Activated CD8-positive, alpha-beta T cell treated with anti-CD3 and anti-CD28 coated beads for 36 hours (primary cell): ENCODE results near the gene TOPORS. TPM values are rescaled to one million over a fixed set of nuclear protein-coding genes. Genes with fewer than 3 reads are reported as not detected.

ENCODE experiments used
- ATAC-seq: fragments of 200-7000 bp; cut with Tn5 transposase; one replicate; pipeline ENCODE4 v1.10.0; 2021; ENCODE audit warnings: mild to moderate bottlenecking, moderate library complexity
- CTCF ChIA-PET: fragments of 350-600 bp; sonication (Branson Sonifier 250); formaldehyde crosslinking; loops from one replicate; lab custom pipeline; 2021; ENCODE audit warnings: antibody characterized with exemption; lab: Charles Lee
- POLR2A ChIA-PET: fragments of 350-600 bp; sonication (Branson Sonifier 250); formaldehyde crosslinking; loops from one replicate; lab custom pipeline; 2021; ENCODE audit warnings: antibody characterized with exemption; lab: Charles Lee
- DNase-seq: peaks from one replicate; pipeline ENCODE4 v3.0.0-alpha.2; 2020
- H3K27ac Mint-ChIP-seq: one replicate; pipeline ENCODE4 v1.8.0; 2021; ENCODE audit warnings: mild to moderate bottlenecking, mixed read lengths
- H3K27me3 Mint-ChIP-seq: one replicate; pipeline ENCODE4 v1.8.0; 2021; ENCODE audit warnings: mixed read lengths
- H3K36me3 Mint-ChIP-seq: one replicate; pipeline ENCODE4 v1.8.0; 2021; ENCODE audit warnings: low read depth, mixed read lengths
- H3K4me1 Mint-ChIP-seq: one replicate; pipeline ENCODE4 v1.8.0; 2021; ENCODE audit warnings: low read depth, mixed read lengths
- H3K4me3 Mint-ChIP-seq: one replicate; pipeline ENCODE4 v1.8.0; 2021; ENCODE audit warnings: mild to moderate bottlenecking, moderate library complexity, mixed read lengths
- H3K9me3 Mint-ChIP-seq: one replicate; pipeline ENCODE4 v1.8.0; 2021; ENCODE audit warnings: mixed read lengths
- intact Hi-C: fragments of 100-400 bp; cut with micrococcal nuclease; formaldehyde crosslinking; loops from one replicate; pipeline ENCODE4 v1.10.0; 2022
- total RNA-seq, 2 experiments: library from RNA; stranded (reverse); gene quantifications; one replicate each; pipeline ENCODE4 v1.2.3, GENCODE V29; 2021
- TF ChIP-seq, protein P1 (sequence below): fragments of 200-600 bp; IDR thresholded peaks from one replicate; pipeline ENCODE4 v1.8.0; 2022; ENCODE audit warnings: antibody characterized with exemption, mild to moderate bottlenecking

Gene TOPORS
- total RNA-seq, 2 experiments from 2014 or later, result 13.3 to 14.2 TPM

DNA sequence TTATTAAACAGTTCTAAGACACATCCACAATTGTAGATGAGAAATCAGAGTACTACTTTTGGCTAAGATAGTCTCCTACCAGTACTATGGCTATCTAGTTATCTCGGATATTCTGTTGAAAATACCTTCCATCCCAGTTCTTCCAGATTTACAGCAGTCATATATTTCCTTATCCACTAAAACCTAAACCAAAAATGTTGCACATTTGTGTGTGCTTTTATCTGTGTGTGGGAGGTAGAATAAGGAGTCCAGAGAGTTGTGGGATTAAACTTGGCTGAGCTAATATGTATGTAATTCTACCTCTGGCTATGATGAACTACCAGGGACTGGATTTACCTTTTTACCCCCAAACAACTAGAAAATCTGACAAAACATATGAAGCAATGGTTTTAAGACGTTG is 38.1 kb upstream of the TOPORS start:
- no peak overlapping the region for H3K4me3 Mint-ChIP-seq
- no peak overlapping the region for H3K27ac Mint-ChIP-seq
- no peaks in the 10 kb centered on the region for H3K9me3 Mint-ChIP-seq
- ATAC-seq (no peak), DNase-seq (no peak)
- ChIA-PET CTCF (interaction anchor here (2.8 to 6.5 kb wide), 3 partner anchors 10 to 378 kb away, joined by 25 to 50 read pairs (median 46); no protein-coding TSS in a partner anchor), POLR2A (no interaction called here)
- H3K27me3 Mint-ChIP-seq, result peaks cover 16% of the 10 kb centered on the region
- TF ChIP-seq, protein P1, sequence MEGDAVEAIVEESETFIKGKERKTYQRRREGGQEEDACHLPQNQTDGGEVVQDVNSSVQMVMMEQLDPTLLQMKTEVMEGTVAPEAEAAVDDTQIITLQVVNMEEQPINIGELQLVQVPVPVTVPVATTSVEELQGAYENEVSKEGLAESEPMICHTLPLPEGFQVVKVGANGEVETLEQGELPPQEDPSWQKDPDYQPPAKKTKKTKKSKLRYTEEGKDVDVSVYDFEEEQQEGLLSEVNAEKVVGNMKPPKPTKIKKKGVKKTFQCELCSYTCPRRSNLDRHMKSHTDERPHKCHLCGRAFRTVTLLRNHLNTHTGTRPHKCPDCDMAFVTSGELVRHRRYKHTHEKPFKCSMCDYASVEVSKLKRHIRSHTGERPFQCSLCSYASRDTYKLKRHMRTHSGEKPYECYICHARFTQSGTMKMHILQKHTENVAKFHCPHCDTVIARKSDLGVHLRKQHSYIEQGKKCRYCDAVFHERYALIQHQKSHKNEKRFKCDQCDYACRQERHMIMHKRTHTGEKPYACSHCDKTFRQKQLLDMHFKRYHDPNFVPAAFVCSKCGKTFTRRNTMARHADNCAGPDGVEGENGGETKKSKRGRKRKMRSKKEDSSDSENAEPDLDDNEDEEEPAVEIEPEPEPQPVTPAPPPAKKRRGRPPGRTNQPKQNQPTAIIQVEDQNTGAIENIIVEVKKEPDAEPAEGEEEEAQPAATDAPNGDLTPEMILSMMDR, result no peak
- H3K36me3 Mint-ChIP-seq, result no peaks in the 10 kb centered on the region
- H3K4me1 Mint-ChIP-seq, result no peaks in the 10 kb centered on the region
- intact Hi-C loops, result no loop called here

DNA sequence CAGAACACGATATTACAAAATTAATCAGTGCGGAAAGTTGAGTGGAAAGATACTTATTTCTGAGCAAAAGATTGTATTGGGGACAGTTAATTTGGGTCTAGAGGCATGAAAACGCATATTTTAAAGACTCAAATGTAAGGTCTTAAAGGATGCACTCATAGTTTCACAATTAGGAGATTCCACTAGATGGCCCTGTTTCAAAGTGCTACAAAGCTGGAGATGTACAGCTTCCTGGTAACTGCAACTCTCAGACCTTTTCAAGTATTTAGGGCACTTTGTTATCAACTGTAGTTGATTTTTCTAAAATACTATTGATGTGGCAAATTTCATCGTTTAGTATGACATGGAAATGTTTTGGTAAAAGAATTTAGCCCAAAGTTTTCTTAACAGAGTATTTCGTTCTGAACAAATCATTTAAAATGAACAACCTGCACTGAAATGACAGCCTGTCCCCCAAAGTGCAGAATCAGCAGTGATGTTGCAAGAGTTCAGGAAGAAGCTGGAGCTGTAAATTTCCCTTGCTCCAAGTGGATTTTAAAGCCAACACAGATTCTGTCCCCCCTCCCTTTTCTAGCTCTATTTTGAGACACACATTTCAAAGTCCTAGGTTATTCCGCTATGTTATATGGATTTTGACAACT is 36.8 kb upstream of the TOPORS start:
- intact Hi-C loops, result no loop called here
- no peak overlapping the region for H3K27ac Mint-ChIP-seq
- DNase-seq (no peak), ATAC-seq (peak; percentile 47)
- POLR2A ChIA-PET, result no interaction called here
- TF ChIP-seq, protein P1, result no peak
- H3K9me3 Mint-ChIP-seq, result no peaks in the 10 kb centered on the region
- H3K27me3 Mint-ChIP-seq, result peaks cover 19% of the 10 kb centered on the region
- no peaks in the 10 kb centered on the region for H3K36me3 Mint-ChIP-seq
- H3K4me3 Mint-ChIP-seq, result no peak overlapping the region
- H3K4me1 Mint-ChIP-seq, result no peaks in the 10 kb centered on the region
- CTCF ChIA-PET, result interaction anchor here (1.0 to 6.5 kb wide), 9 partner anchors 8 to 379 kb away, joined by 3 to 50 read pairs (median 9); partner anchors contain the start of gene NDUFB6

DNA sequence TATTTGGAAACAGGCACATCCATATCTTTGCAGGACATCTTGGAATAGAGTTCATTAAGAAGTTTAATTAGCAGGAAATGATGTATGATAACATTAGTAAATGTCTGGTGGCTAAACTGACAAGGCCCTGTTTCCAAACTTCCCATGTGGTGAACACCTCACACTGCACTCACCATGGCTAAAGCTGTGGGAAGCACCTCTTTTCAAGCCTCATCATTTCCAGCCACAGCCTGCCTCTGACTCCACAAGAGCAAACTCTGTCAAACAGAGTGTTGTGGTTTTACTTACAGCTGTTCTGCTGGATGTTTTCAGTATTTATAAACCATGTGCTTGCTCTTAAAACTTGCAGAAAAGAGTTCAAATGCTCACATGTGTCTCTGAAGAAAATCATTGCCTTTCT is 35.5 kb upstream of the TOPORS start:
- Mint-ChIP-seq H3K4me1 (no peaks in the 10 kb centered on the region), H3K27ac (no peak overlapping the region), H3K4me3 (no peak overlapping the region), H3K36me3 (no peaks in the 10 kb centered on the region), H3K9me3 (no peaks in the 10 kb centered on the region), H3K27me3 (peaks cover 18% of the 10 kb centered on the region)
- DNase-seq, result peak; percentile 42
- ATAC-seq, result peak; percentile 67
- POLR2A ChIA-PET, result no interaction called here
- intact Hi-C loops, result no loop called here
- CTCF ChIA-PET, result interaction anchor here (1.2 to 6.5 kb wide), 6 partner anchors 7 to 381 kb away, joined by 3 to 50 read pairs (median 24); partner anchors contain the start of gene NDUFB6
- TF ChIP-seq, protein P1, result no peak

DNA sequence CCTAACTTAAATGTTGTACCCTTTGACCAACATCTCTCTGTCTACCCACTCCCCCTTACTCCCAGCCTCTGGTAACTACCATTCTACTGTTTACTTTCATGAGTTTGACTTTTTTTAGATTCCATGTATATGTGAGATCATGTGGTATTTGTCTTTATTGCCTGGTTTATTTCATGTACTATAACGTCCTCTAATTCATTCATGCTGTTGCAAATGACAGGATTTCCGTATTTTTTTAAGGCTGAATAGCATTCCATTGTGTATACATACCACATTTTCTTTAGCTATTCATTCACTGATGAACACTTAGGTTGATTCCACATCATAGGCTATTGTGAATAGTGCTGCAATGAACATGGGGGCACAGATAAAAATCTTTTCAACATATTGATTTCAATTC is 32.4 kb upstream of the TOPORS start:
- ATAC-seq (no peak), DNase-seq (no peak)
- Mint-ChIP-seq H3K27me3 (peaks cover 17% of the 10 kb centered on the region), H3K4me1 (no peaks in the 10 kb centered on the region), H3K36me3 (no peaks in the 10 kb centered on the region), H3K27ac (no peak overlapping the region), H3K4me3 (no peak overlapping the region), H3K9me3 (no peaks in the 10 kb centered on the region)
- TF ChIP-seq, protein P1, result no peak
- CTCF ChIA-PET, result interaction anchor here (10.0 kb wide), 1 partner anchor 207 kb away, joined by 477 read pairs; no protein-coding TSS in a partner anchor
- intact Hi-C loops, result no loop called here
- POLR2A ChIA-PET, result no interaction called here

DNA sequence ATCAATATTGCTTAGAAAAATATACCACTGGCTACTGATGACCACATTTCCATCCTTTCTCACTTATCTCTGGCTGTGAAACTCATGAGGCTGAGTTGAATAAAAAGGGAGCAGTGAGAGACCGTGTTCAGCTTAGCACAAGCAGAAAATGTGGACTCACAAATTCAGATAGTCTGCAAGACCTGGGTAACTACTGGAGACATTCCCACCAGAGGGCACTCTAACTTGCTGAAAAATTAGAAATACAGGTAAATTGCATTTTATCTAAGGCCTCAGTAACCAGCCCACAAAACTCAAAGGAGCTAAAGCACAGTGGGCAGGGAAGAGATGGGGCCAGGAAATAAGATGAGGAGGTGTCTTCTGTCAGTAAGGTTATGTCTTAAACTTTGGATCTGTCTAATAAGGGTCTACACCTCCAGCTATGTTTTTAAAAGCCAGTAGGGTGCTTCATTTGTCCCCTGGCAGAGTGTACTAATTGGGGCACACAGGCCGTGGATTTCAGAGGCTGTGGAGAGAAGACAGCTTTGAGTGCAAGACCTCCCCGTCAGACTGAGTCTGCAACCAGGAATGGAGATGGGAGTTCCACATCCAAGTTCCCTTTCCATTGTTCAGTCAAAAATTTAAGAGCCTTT is 29.2 kb upstream of the TOPORS start:
- peak; percentile 57 for DNase-seq

More for the DNA sequence above, 29.2 kb upstream of the TOPORS start:
- H3K27me3 Mint-ChIP-seq, result peaks cover 14% of the 10 kb centered on the region
- no peaks in the 10 kb centered on the region for H3K4me1 Mint-ChIP-seq
- TF ChIP-seq, protein P1, result peak; percentile 50
- CTCF ChIA-PET, result interaction anchor here (0.7 to 10.0 kb wide), 35 partner anchors 8 to 963 kb away, joined by 3 to 477 read pairs (median 4); partner anchors contain the start of genes ACO1 and RIGI
- no peak overlapping the region for H3K27ac Mint-ChIP-seq
- no peak overlapping the region for H3K4me3 Mint-ChIP-seq
- POLR2A ChIA-PET, result no interaction called here
- no peaks in the 10 kb centered on the region for H3K36me3 Mint-ChIP-seq
- intact Hi-C loops, result loop anchor here (2.0 kb wide), 1 partner anchor 387 kb away; no protein-coding TSS in a partner anchor
- no peaks in the 10 kb centered on the region for H3K9me3 Mint-ChIP-seq
- ATAC-seq, result peak; percentile 62
